B cell (primary cell): ENCODE measurements around the gene NADK2. TPM values are rescaled to one million over a fixed set of nuclear protein-coding genes. Genes with fewer than 3 reads are reported as not detected.

Experiments used
- ATAC-seq: fragments of 200-7000 bp; cut with Tn5 transposase; one replicate; pipeline ENCODE4 v1.10.0; 2021; ENCODE audit warnings: low read depth, mild to moderate bottlenecking, moderate number of reproducible peaks, moderate library complexity
- CTCF ChIA-PET: fragments of 350-600 bp; sonication (Branson Sonifier 250); formaldehyde crosslinking; loops from one replicate; lab custom pipeline; 2021; ENCODE audit warnings: antibody characterized with exemption, inconsistent platforms; lab: Charles Lee
- POLR2A ChIA-PET: fragments of 350-600 bp; sonication (Branson Sonifier 250); formaldehyde crosslinking; loops from one replicate; lab custom pipeline; 2021; ENCODE audit warnings: antibody characterized with exemption; lab: Charles Lee
- DNase-seq: peaks from one replicate; pipeline ENCODE4 v3.0.0; 2013
- H2AFZ ChIP-seq: 2 replicates; pipeline ENCODE4 v1.6.1; 2012; ENCODE audit warnings: mild to moderate bottlenecking, low read depth, low read length; ENCODE audit not compliant: insufficient read depth, poor library complexity, severe bottlenecking
- H3K27ac ChIP-seq, 2 donors: 1 replicate in 1 of 2; 2 replicates in 1 of 2; pipeline ENCODE4 v1.5.1; 2012 to 2013; ENCODE audit warnings: low read length in 2 of 2, mild to moderate bottlenecking in 2 of 2, moderate library complexity in 1 of 2
- H3K27me3 ChIP-seq, 4 experiments: fragments of 200-600 bp in 1 of 4; sonication (generic) in 1 of 4; replicated peaks in 1 of 4; 1 replicate in 2 of 4; 2 replicates in 2 of 4; pipeline versions ENCODE4 v1.6.1 to v1.7.0; 2013 to 2016; ENCODE audit warnings: low read length in 3 of 4, mild to moderate bottlenecking in 2 of 4, mixed read lengths in 1 of 4, moderate library complexity in 1 of 4; ENCODE audit not compliant: insufficient read depth in 4 of 4, control insufficient read depth in 3 of 4; ENCODE audit errors: control extremely low read depth in 1 of 4
- H3K36me3 ChIP-seq, 2 experiments: replicated peaks in 1 of 2; 1 replicate in 1 of 2; 2 replicates in 1 of 2; pipeline versions ENCODE4 v1.6.1 to v1.7.1; 2013; ENCODE audit warnings: low read length in 1 of 2; ENCODE audit not compliant: insufficient read depth in 2 of 2, control insufficient read depth in 1 of 2; ENCODE audit errors: control extremely low read depth in 1 of 2, extremely low read depth in 1 of 2
- H3K4me1 ChIP-seq, 2 donors: fragments of 200-600 bp in 1 of 2; sonication (generic) in 1 of 2; 1 replicate in 1 of 2; 2 replicates in 1 of 2; pipeline versions ENCODE4 v1.5.1 to v1.6.1; 2013 to 2017; ENCODE audit warnings: low read length in 2 of 2; ENCODE audit not compliant: control insufficient read depth in 2 of 2, insufficient read depth in 2 of 2
- H3K4me2 ChIP-seq: replicated peaks from 2 replicates; pipeline ENCODE3; 2012; ENCODE audit warnings: mild to moderate bottlenecking, low read depth, low read length; ENCODE audit not compliant: poor library complexity, severe bottlenecking
- H3K4me3 ChIP-seq, 5 experiments: fragments of 200-600 bp in 1 of 5; sonication (generic) in 1 of 5; 1 replicate in 3 of 5; 2 replicates in 2 of 5; pipeline versions ENCODE4 v1.5.1 to v1.7.0; 2011 to 2016; ENCODE audit warnings: low read length in 4 of 5, mild to moderate bottlenecking in 4 of 5, low read depth in 2 of 5, control low read depth in 1 of 5, moderate library complexity in 1 of 5; ENCODE audit not compliant: insufficient read depth in 1 of 5; ENCODE audit errors: control extremely low read depth in 1 of 5, extremely low read depth in 1 of 5
- H3K79me2 ChIP-seq: fragments of 200-600 bp; sonication (generic); one replicate; pipeline ENCODE4 v1.6.0; 2016; ENCODE audit warnings: low read length; ENCODE audit not compliant: control insufficient read depth, insufficient read depth
- H3K9ac ChIP-seq: fragments of 200-600 bp; sonication (generic); 2 replicates; pipeline ENCODE4 v1.6.1; 2017; ENCODE audit warnings: mild to moderate bottlenecking, low read length, moderate library complexity
- H3K9me3 ChIP-seq, 3 donors: one replicate each; pipeline versions ENCODE4 v1.6.1 to v1.7.1; 2013; ENCODE audit warnings: low read length in 2 of 3; ENCODE audit not compliant: control insufficient read depth in 2 of 3, insufficient read depth in 1 of 3; ENCODE audit errors: control extremely low read depth in 1 of 3
- H4K20me1 ChIP-seq: 2 replicates; pipeline ENCODE4 v1.6.0; 2012; ENCODE audit warnings: mild to moderate bottlenecking, low read length; ENCODE audit not compliant: insufficient read depth, control insufficient read depth, poor library complexity, severe bottlenecking
- H3K27ac Mint-ChIP-seq: one replicate; pipeline ENCODE4 v1.8.0; 2021; ENCODE audit warnings: mixed read lengths
- H3K27me3 Mint-ChIP-seq: one replicate; pipeline ENCODE4 v1.8.0; 2021; ENCODE audit warnings: mixed read lengths
- H3K4me1 Mint-ChIP-seq: one replicate; pipeline ENCODE4 v1.8.0; 2021; ENCODE audit warnings: mixed read lengths
- H3K4me3 Mint-ChIP-seq: one replicate; pipeline ENCODE4 v1.8.0; 2021; ENCODE audit warnings: mixed read lengths
- H3K9me3 Mint-ChIP-seq: one replicate; pipeline ENCODE4 v1.8.0; 2022; ENCODE audit warnings: mixed read lengths; ENCODE audit not compliant: insufficient read depth
- CTCF ChIP-seq: fragments of 200-600 bp; IDR thresholded peaks from one replicate; pipeline ENCODE4 v1.8.0; 2022; ENCODE audit warnings: antibody characterized with exemption, mild to moderate bottlenecking
- EZH2 ChIP-seq: IDR thresholded peaks from 2 replicates; pipeline ENCODE4 v1.6.1; 2012; ENCODE audit warnings: borderline replicate concordance, low read depth, mild to moderate bottlenecking, moderate library complexity, low read length; ENCODE audit not compliant: insufficient read depth, poor library complexity, severe bottlenecking
- WGBS: methylation state at CpG from one replicate; pipeline ENCODE4 v1.1.5; 2013; ENCODE audit warnings: missing lambda C conversion rate; ENCODE audit not compliant: insufficient coverage; 5-methylcytosine and 5-hydroxymethylcytosine counted together
- intact Hi-C: fragments of 100-400 bp; cut with micrococcal nuclease; formaldehyde crosslinking; loops from one replicate; pipeline ENCODE4 v1.10.0; 2022
- polyA plus RNA-seq: library from polyadenylated mRNA; depleted of rRNA; stranded (reverse); fragments of >200 nt; gene quantifications from 2 replicates; pipeline ENCODE4 v1.2.3, GENCODE V29; 2012
- total RNA-seq, 2 donors: library from RNA; stranded (reverse); fragments of 120-200 nt in 1 of 2; gene quantifications; 1 replicate in 1 of 2; 2 replicates in 1 of 2; pipeline versions ENCODE4 v1.2.3 to v1.2.4, GENCODE V29; 2013 to 2022

Gene NADK2
- total and polyA plus RNA-seq, 2 donors (not counting 1 experiment from before 2014, with no cell fraction given): 3.3 to 18.6 TPM

GRCh38 chr5:36164461-36164860 is 77.3 kb downstream of the NADK2 start:
- Histone ChIP-seq H3K4me3 (no peak overlapping the region), H4K20me1 (no peaks in the 10 kb centered on the region), H3K4me1 (no peaks in the 10 kb centered on the region), H3K36me3 (peaks cover 13 to 65% of the 10 kb centered on the region in 2 experiments), H3K9me3 (no peaks in the 10 kb centered on the region), H3K79me2 (peaks cover 23% of the 10 kb centered on the region), H3K27ac (no peak overlapping the region), H3K9ac (no peak overlapping the region), H2AFZ (no peak overlapping the region), H3K27me3 (no peaks in the 10 kb centered on the region), H3K4me2 (no peak overlapping the region)
- POLR2A ChIA-PET: no interaction called here
- Mint-ChIP-seq H3K9me3 (no peaks in the 10 kb centered on the region), H3K4me1 (no peaks in the 10 kb centered on the region), H3K4me3 (no peak overlapping the region), H3K27me3 (no peaks in the 10 kb centered on the region), H3K27ac (no peak overlapping the region)
- no CpG with 5 or more reads among the region's 4 CpGs for WGBS
- CTCF ChIA-PET: no interaction called here
- TF ChIP-seq CTCF: no peak
- no peak for TF ChIP-seq EZH2
- no peak for DNase-seq
- ATAC-seq: no peak
- intact Hi-C loops: no loop called here

GRCh38 chr5:36162810-36163486 is 78.8 kb downstream of the NADK2 start:
- no peak overlapping the region for H3K4me2 ChIP-seq
- H2AFZ ChIP-seq: no peak overlapping the region
- DNase-seq (no peak), ATAC-seq (no peak)
- H3K27me3 Mint-ChIP-seq: no peaks in the 10 kb centered on the region
- peaks cover 4% of the 10 kb centered on the region for H4K20me1 ChIP-seq
- no peak overlapping the region for H3K27ac Mint-ChIP-seq
- H3K9me3 ChIP-seq: no peaks in the 10 kb centered on the region
- POLR2A ChIA-PET: no interaction called here
- H3K9ac ChIP-seq: no peak overlapping the region
- CTCF ChIA-PET: no interaction called here
- no peaks in the 10 kb centered on the region for H3K9me3 Mint-ChIP-seq
- no peak overlapping the region for H3K4me3 Mint-ChIP-seq
- peaks cover 35% of the 10 kb centered on the region for H3K79me2 ChIP-seq
- intact Hi-C loops: no loop called here
- no peak overlapping the region for H3K27ac ChIP-seq
- H3K36me3 ChIP-seq: peaks cover 13 to 68% of the 10 kb centered on the region in 2 experiments
- H3K4me1 Mint-ChIP-seq: peaks cover 3% of the 10 kb centered on the region
- WGBS: 83% methylated on average over 1 of the region's 9 CpGs
- H3K27me3 ChIP-seq: no peaks in the 10 kb centered on the region
- no peak overlapping the region for H3K4me3 ChIP-seq
- H3K4me1 ChIP-seq: no peaks in the 10 kb centered on the region
- TF ChIP-seq EZH2 (no peak), CTCF (no peak)
